GM18508 (cell line): ENCODE results near the gene GOLGA6L26.
"Not testable (repeated sequence)": the region's sequence is repeated elsewhere in the genome, so short reads cannot be mapped to it uniquely, and the experiment has no call there.

Experiments
- ATAC-seq: cut with Tn5 transposase; IDR thresholded peaks from one replicate; pipeline ENCODE4 v1.9.1; 2021; ENCODE audit warnings: moderate number of reproducible peaks; ENCODE audit not compliant: insufficient read depth, unreplicated experiment

Gene GOLGA6L26

DNA sequence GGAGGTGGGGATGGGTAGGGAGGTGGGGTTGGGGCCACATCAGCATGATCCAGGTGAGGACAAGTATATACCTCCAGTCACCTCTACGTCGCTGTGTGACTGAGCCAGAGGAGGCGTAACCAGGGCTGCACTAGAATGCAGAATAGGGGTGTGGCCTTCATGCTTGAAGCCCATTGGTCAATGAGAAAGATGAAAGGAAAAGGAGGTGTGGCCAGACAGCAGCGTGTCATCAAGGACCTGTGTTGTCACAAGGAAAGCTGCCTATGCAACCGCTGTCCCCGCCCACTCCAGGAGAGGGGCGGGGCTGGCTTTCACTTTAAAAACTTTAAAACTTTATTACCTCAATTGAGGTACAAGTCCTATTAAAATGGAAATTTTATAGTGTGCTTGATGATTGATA lies at the start of gene GOLGA6L26:
TSS of gene GOLGA6L26 (minus strand) at position 101 of the 400 bp plus-strand sequence. CDS start at position 40, 61 bp downstream.
- ATAC-seq = not testable (repeated sequence)

GRCh38 chr15:23381192-23381591 lies 47.2 kb upstream of the GOLGA6L26 start:
- not testable (repeated sequence) for ATAC-seq

DNA sequence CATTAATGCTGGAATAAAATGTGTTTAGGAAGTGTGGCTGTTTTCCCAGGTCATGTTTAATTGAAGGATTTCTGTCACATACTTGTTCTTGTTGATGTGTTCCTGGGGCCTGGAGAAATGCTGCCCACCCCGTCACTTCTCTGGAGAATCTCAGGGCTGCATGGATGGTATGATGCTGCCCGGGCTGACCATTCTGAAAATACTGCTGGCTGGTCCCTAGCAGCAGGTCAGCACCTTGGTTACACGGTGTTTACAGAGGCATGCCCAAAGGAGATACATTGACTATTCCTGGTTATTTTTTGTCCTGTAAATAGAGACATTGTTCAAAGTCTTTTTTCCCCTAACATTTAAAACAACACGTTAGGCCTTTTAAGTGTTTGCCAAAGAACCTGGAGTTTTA lies 46.7 kb upstream of the GOLGA6L26 start:
- not testable (repeated sequence) for ATAC-seq

DNA sequence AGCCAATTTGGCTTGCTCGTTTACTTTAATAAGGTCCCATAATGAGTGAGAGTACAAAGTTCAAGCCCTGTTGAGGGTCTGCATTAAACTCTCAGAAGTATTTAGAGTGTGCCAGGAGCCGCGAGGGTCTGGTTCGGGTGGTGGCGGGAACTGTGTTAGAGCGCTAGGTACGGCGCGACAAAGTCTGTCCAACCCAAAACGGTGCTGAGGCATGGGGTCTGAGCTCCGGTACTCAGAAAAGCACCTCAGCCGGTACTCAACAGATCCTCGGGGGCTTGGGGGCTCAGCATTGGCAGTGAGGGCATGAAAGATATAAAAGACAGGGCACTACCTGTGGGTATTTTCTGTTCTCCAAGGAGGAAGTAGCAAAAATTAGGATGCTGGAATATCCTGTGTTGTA lies 45.0 kb upstream of the GOLGA6L26 start:
- ATAC-seq = not testable (repeated sequence)

DNA sequence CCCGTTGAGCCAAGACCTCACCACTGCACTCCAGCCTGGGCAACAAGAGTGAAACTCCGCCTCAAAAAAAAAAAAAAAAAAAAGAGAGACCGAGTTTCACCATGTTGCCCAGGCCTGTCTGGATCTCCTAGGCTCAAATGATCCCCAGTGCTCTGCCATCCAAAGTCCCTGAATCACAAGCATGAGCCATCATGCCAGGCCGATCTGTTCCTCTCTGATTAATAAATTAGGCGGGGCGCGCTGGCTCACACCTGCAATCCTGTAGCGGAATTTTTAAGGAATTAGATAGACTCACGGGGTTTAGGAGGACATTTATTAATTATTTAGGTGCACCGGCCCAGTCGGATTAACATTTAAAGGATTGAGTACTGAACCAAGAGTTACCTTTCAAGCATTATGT lies 40.2 kb upstream of the GOLGA6L26 start:
- not testable (repeated sequence) for ATAC-seq

DNA sequence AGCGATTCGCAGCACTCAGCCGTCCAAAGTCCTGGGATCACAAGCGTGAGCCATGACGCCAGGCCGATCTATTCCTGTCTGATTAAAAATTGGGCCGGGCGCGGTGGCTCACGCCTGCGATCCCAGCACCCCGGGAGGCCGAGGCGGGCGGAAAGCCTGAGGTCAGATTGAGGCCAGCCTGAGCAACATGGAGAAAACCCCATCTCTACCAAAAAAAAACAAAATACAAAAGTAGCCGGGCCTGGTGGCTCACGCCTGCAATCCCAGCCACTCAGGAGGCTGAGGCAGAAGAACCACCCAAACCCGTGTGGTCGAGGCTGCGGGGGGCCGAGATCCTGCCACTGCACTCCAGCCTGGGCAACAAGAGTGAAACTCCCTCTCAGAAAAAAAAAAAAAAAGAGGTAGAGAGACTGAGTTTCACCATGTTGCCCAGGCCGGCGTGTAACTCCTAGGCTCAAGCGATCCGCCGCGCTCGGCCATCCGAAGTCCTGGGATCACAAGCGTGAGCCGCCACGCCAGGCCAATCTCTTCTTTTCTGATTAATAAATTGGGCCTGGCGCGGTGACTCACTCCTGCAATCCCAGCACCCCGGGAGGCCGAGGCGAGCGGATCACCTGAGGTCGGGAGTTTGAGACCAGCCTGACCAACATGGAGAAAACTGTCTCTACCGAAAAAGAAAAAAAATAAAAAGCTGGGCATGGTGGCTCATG lies 39.0 kb upstream of the GOLGA6L26 start:
- ATAC-seq = not testable (repeated sequence)

DNA sequence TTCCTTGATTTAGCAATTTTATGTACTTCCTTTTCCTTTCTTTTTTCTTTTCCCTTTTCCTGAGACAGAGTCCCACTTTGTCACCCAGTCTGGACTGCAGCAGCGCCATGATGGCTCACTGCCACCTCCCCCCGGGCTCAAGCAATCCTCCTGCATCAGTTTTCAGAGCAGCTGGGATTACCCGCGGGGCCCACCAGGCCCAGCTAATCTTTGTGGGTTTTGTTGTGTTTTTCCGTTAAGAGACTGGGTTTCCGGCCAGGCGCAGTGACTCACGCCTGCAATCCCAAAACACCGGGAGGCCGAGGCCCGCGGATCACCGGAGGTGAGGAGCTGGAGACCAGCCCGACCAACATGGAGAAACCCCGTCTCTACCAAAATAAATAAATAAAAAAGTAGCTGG lies 38.3 kb upstream of the GOLGA6L26 start:
- ATAC-seq = no peak

DNA sequence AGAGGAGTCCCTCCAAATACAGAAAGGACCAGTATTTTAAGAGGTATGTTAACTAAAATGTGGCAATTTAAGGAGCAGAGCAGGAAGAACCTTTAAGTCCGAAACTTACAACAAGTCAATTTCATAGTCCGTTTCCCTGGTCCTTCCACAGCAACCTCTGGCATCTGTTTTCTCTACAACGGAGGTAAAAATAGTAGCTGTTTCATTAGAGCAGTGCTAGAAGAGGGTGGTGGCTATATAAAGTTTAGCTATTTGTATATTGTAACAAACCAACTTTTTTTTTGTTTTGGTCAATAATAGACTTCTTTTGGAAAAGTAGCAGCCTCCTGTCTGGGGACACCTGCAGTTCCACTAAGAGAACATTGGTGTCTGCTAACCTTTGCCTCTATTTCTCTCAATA lies 37.9 kb upstream of the GOLGA6L26 start:
- not testable (repeated sequence) for ATAC-seq

DNA sequence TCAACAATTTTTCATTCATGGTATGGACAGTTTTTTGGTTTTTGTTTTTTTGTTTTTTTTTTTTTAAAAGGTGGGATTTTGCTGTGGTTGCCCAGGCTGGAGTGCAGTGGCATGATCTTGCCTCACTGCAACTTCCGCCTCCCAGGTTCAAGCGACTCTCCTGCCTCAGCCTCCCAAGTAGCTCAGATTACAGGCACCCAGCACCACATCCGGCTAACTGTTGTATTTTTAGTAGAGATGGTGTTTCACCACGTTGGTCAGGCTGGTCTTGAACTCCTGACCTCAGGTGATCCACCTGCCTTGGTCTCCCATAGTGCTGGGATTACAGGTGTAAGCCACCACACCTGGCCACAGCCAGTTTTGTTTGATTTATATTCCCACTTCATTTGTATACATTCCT lies 37.1 kb upstream of the GOLGA6L26 start:
- not testable (repeated sequence) for ATAC-seq

DNA sequence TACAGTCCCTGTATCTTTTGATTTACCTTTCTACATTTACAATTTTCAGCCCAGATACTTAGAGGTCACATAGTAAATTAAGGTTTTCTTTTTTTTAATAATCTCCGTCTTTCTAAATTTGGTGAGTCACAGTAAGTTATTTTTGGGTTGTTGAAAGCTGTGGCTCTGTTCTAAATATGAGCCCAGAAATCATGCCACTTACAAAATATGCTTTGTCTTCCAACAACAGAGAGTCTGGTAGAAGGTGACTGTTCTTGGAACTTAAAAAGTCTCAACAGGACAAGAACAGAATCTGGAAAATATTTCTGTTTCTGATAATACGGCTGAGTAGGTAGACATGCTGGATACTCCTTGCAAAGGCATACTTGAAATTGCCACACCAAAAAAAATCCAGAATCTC lies 36.6 kb upstream of the GOLGA6L26 start:
- ATAC-seq = no peak

- ATAC-seq = not testable (repeated sequence)
These were observed 30.3 kb upstream of the GOLGA6L26 start for GRCh38 chr15:23364261-23364660.

DNA sequence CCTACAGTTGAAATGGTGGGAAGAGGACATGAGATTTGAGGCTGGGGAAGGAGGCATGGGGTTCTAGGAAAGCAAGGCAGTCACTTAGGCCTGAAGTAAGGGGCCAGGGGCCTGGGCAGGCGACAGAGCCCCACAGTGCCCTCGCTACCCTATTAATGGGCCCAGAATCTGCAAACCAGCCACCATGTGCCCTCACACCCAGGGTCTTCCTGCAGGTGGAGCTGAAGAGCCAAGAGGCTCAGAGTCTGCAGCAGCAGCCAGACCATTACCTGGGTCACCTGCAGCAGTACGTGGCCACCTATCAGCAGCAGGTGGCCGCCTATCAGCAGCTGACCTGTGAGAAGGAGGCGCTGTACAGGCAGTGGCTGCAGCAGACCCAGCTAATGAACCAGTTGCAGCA lies 28.6 kb upstream of the GOLGA6L26 start:
- not testable (repeated sequence) for ATAC-seq

DNA sequence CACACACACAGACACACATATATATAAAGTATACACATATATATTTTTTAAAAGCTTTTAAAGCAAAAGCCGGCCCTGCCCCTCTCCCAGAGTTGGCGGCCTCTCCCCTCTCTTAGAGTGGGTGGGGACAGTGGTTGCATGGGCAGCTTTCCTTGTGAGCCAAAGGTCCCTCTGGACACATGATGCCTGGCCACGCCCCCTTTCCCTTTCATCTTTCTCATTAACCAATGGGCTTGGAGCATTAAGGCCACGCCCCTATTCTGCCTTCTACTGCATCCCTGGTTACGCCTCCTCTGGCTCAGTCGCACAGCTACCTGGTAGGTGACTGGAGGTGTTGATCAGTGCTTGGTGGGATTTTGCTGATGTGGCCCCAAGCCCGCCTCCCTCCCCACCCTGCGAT lies 20.5 kb upstream of the GOLGA6L26 start, which contains the start of gene GOLGA8S:
TSS of gene GOLGA8S (plus strand) at position 301 of the 400 bp plus-strand sequence. CDS start at position 363, 62 bp downstream.
- ATAC-seq = not testable (repeated sequence)

DNA sequence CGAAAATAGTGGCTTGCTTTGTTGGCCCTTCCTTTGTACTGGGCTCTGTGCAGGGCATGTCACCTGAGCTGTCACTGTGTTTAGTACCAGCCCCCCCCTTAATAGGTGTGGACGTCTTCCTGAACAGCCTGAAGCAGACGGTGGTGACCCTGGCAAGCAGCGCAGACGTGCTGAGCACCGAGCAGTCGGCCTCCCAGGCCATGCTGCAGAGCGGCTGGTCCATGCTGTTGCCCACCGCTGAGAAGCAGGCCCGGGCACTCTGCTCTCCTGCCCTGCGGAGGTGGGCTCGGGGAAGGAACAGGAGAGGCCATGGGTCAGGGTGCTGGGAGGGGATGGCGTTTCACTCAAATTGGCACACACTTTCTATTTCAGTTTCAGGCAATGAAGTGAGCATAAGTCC lies 22.8 kb downstream of the GOLGA6L26 start:
- ATAC-seq = not testable (repeated sequence)

DNA sequence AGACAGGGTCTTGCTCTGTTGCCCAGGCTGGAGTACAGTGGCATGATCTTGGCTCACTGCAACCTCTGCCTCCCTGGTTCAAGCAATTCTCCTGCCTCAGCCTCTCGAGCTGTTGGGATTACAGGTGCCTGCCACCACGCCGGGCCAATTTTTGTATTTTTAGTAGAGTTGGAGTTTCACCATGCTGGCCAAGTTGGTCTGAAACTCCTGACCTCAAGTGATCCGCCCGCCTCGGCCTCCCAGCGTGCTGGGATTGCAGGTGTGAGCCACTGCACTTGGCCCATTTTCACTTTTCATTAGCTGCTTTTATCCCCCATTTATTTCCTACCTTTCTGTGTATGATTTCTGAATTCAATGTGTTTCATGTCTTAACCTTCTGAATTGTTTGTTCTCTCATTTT lies 28.1 kb downstream of the GOLGA6L26 start:
- not testable (repeated sequence) for ATAC-seq

GRCh38 chr15:23304805-23305204 lies 29.2 kb downstream of the GOLGA6L26 start:
- ATAC-seq = not testable (repeated sequence)

GRCh38 chr15:23304267-23304666 lies 29.7 kb downstream of the GOLGA6L26 start:
- not testable (repeated sequence) for ATAC-seq

DNA sequence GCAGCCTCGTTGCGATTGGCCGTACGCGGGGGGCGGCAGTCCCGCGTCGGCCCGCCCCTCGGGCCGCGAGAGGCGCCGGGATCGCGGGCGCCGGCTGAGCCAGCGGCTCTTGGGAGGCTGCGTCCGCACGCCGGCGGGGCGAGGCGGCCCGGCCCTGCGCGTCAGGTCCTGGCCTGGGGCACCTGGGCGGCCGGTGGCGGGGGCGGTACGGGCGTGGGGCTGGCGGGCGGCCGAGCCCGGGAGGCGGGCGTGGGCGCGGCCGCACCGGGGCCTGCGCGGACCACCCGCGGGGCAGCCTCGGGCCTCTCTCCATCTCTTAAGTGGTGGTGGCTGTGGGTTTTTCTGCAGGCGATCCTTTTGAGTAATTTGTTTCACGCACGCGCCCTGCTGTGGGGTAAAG lies 30.3 kb downstream of the GOLGA6L26 start:
- not testable (repeated sequence) for ATAC-seq

DNA sequence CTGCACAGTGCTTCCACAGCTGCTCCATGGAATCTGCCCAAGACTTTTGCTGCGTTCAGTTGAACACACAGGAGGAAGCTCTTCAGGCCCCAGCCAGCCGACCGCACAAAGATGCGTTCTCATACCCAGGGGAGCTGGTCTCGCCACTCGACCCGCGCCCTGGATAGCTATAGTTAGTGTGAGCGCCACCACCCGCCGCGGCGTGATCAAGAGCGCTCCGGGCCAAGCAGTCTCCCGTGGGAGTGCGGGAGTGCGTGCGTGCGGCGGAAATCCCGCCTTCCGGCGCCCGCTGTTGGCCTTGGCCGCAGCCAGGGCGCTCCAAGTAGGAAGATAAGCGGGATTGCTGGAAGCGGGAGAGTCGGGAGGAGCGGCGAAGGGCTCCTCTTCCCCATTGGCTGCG lies 30.8 kb downstream of the GOLGA6L26 start:
- ATAC-seq = not testable (repeated sequence)
